Erythroblast (primary cell): ENCODE measurements around the gene MEA1.

Experiments used
- GATA1 ChIP-seq: IDR thresholded peaks from 2 replicates; pipeline ENCODE4 v1.6.1; 2011; ENCODE audit warnings: low read depth, mild to moderate bottlenecking, control low read depth, low read length, moderate library complexity
- POLR2A ChIP-seq: IDR thresholded peaks from 2 replicates; pipeline ENCODE4 v1.6.1; 2011; ENCODE audit warnings: mild to moderate bottlenecking, low read length

DNA sequence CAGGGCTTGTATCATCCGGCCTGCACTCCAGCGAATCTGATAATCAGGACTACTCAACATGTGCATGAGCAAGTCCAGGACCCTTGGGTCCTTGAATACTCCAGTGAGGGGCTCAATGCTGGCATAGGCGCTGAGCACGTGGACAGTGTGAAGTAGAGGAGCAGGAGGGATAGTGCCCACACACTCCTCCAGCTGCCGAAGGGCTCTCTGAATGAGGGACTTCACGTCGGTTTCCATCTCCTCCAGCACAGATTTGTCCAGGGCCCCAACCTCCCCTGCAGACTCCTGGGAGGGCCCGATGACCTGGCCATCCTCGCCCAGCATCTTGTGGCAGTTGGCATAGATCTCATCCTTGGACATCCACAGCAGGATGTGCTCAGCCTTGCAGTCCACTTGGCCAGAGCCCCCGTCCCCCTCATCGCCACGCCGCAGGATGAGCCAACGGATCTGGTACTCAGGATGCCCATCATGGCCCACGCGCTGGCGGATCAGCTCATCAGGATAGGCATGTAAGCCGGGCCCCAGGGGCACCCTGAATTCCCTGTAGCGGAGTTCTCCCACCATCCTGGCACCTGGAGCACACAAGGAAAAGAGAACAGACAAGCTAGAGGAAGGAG, 38.6 kb upstream of the MEA1 start:
- TF ChIP-seq POLR2A (no peak), GATA1 (no peak)
